Karpas-422 (cell line): ENCODE data around the gene RILPL2. TPM values are rescaled to one million over a fixed set of nuclear protein-coding genes. Genes with fewer than 3 reads are reported as not detected.
A peak's percentile ranks its signal among the peaks of the same experiment; 100 is the strongest.
"Not testable (repeated sequence)": the region's sequence is repeated elsewhere in the genome, so short reads cannot be mapped to it uniquely, and the experiment has no call there.

Experiments used
- DNase-seq: peaks from one replicate; pipeline ENCODE4 v3.0.0-alpha.2; 2015
- H2AFZ ChIP-seq: fragments of 200-600 bp; sonication (generic); 2 replicates; pipeline ENCODE4 v1.6.1; 2014; ENCODE audit warnings: antibody characterized with exemption, low read length, mixed read lengths
- H3K27ac ChIP-seq: fragments of 200-600 bp; sonication (generic); 2 replicates; pipeline ENCODE4 v1.5.1; 2014; ENCODE audit warnings: mild to moderate bottlenecking, low read length, moderate library complexity
- H3K27me3 ChIP-seq: fragments of 200-600 bp; sonication (generic); 2 replicates; pipeline ENCODE4 v1.6.1; 2014; ENCODE audit warnings: low read length, mixed read lengths
- H3K36me3 ChIP-seq: fragments of 200-600 bp; sonication (generic); 2 replicates; pipeline ENCODE4 v1.6.1; 2014; ENCODE audit warnings: low read length, mixed read lengths; ENCODE audit not compliant: insufficient read depth
- H3K4me1 ChIP-seq: fragments of 200-600 bp; sonication (generic); 2 replicates; pipeline ENCODE4 v1.6.1; 2014; ENCODE audit warnings: mild to moderate bottlenecking, low read length, mixed read lengths
- H3K4me2 ChIP-seq: fragments of 200-600 bp; sonication (generic); 2 replicates; pipeline ENCODE4 v1.6.1; 2014; ENCODE audit warnings: low read length, low read depth, mild to moderate bottlenecking; ENCODE audit not compliant: poor library complexity, severe bottlenecking
- H3K4me3 ChIP-seq: fragments of 200-600 bp; sonication (generic); 2 replicates; pipeline ENCODE4 v1.5.1; 2014; ENCODE audit warnings: mild to moderate bottlenecking, antibody characterized with exemption, low read length, mixed read lengths
- H3K79me2 ChIP-seq: fragments of 200-600 bp; sonication (generic); 2 replicates; pipeline ENCODE4 v1.6.1; 2014; ENCODE audit warnings: mild to moderate bottlenecking, low read length, mixed read lengths
- H3K9ac ChIP-seq: fragments of 200-600 bp; sonication (generic); 2 replicates; pipeline ENCODE4 v1.6.0; 2014; ENCODE audit warnings: low read length
- H3K9me2 ChIP-seq: fragments of 200-600 bp; sonication (generic), shearing (Covaris generic); replicated peaks from 2 replicates; pipeline ENCODE4 v1.6.0; 2014; ENCODE audit warnings: mild to moderate bottlenecking, low read length, moderate library complexity; ENCODE audit not compliant: insufficient read depth
- H3K9me3 ChIP-seq: fragments of 300-700, 200-600 bp; sonication (generic); 2 replicates; pipeline ENCODE4 v1.6.1; 2014; ENCODE audit warnings: low read length, mixed read lengths
- H4K20me1 ChIP-seq: fragments of 200-600 bp; sonication (generic); 2 replicates; pipeline ENCODE4 v1.6.1; 2014; ENCODE audit warnings: mild to moderate bottlenecking, antibody characterized with exemption, low read length, low read depth; ENCODE audit not compliant: insufficient read depth
- total RNA-seq: library from RNA; depleted of rRNA; stranded (reverse); fragments of >200 nt; shearing (Covaris generic); gene quantifications from 2 replicates; pipeline ENCODE4 v1.2.3, GENCODE V29; 2014; ENCODE audit warnings: low replicate concordance; rRNA removed

The RILPL2 gene, protein sequence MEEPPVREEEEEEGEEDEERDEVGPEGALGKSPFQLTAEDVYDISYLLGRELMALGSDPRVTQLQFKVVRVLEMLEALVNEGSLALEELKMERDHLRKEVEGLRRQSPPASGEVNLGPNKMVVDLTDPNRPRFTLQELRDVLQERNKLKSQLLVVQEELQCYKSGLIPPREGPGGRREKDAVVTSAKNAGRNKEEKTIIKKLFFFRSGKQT
- total RNA-seq: 1.4 and 3.3 TPM in 2 replicates

GRCh38 chr12:123436017-123436964 is at the start of gene RILPL2:
TSS of gene RILPL2 (minus strand) at chr12:123436684. CDS start at chr12:123436420, 264 bp downstream.
- no peaks in the 10 kb centered on the region for H4K20me1 ChIP-seq
- peaks cover 9% of the 10 kb centered on the region for H3K79me2 ChIP-seq
- H2AFZ ChIP-seq: peak within 1 kb of the TSS; percentile 80
- DNase-seq: peak; percentile 91
- H3K36me3 ChIP-seq: no peaks in the 10 kb centered on the region
- no peaks in the 10 kb centered on the region for H3K9me3 ChIP-seq
- peak within 1 kb of the TSS; percentile 75 for H3K4me2 ChIP-seq
- peaks cover 11% of the 10 kb centered on the region for H3K4me1 ChIP-seq
- H3K4me3 ChIP-seq: peak within 1 kb of the TSS; percentile 72
- peak within 1 kb of the TSS; percentile 69 for H3K9ac ChIP-seq
- H3K9me2 ChIP-seq: no peaks in the 10 kb centered on the region
- no peak within 1 kb of the TSS for H3K27ac ChIP-seq
- no peaks in the 10 kb centered on the region for H3K27me3 ChIP-seq

- no peak overlapping the region for H3K9ac ChIP-seq
Measured at GRCh38 chr12:123485756-123486155, 49.3 kb upstream of the RILPL2 start.

DNA sequence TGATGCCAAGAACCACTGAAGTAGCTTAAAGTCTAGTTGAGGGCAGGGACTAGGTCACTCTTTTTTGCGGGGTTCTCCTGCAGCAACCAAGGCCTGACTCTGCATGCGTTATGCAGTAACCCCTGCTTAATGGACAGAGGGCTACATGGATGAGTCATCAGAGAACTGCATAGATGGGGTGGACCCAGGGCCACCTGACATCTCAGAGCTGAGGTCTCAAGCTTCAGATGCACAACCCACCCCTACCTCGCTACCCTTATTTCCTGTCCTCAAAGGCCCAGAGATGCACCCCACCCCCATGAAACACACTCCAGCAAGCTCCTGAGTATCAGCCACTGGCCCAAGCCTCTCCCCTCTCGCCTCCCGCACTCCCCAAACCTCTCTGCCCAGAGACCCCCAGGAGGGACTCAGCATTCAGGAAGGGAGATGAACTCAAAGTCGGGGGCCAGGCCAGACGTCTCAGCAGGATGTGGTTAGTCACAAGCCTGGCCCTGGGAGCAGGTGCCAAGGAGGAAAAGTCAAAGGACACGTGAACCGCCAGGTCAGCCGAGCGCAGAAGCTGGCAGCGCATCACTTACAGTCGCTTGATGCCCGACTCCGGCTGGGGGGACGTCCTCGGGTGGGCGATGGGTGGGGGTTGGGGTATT is 47.2 kb upstream of the RILPL2 start:
- Histone ChIP-seq H3K27me3 (no peaks in the 10 kb centered on the region), H3K9me3 (no peaks in the 10 kb centered on the region), H4K20me1 (no peaks in the 10 kb centered on the region), H3K27ac (no peak overlapping the region), H3K4me1 (peaks cover 13% of the 10 kb centered on the region), H3K9me2 (no peaks in the 10 kb centered on the region), H3K4me2 (no peak overlapping the region), H3K9ac (no peak overlapping the region), H3K4me3 (no peak overlapping the region), H3K79me2 (no peaks in the 10 kb centered on the region), H2AFZ (no peak overlapping the region), H3K36me3 (no peaks in the 10 kb centered on the region)
- DNase-seq: no peak

More at GRCh38 chr12:123485756-123486155, 49.3 kb upstream of the RILPL2 start:
- Histone ChIP-seq H3K9me2 (no peaks in the 10 kb centered on the region), H3K9me3 (no peaks in the 10 kb centered on the region), H3K4me2 (no peak overlapping the region), H3K4me3 (no peak overlapping the region), H2AFZ (no peak overlapping the region), H3K27me3 (no peaks in the 10 kb centered on the region), H4K20me1 (no peaks in the 10 kb centered on the region), H3K4me1 (peaks cover 7% of the 10 kb centered on the region), H3K79me2 (no peaks in the 10 kb centered on the region), H3K36me3 (no peaks in the 10 kb centered on the region), H3K27ac (no peak overlapping the region)
- DNase-seq: no peak

GRCh38 chr12:123482876-123483275 is 46.4 kb upstream of the RILPL2 start:
- H2AFZ ChIP-seq: no peak overlapping the region
- H3K4me3 ChIP-seq: no peak overlapping the region
- H3K79me2 ChIP-seq: no peaks in the 10 kb centered on the region
- no peak overlapping the region for H3K27ac ChIP-seq
- no peak overlapping the region for H3K4me2 ChIP-seq
- H3K27me3 ChIP-seq: no peaks in the 10 kb centered on the region
- DNase-seq: no peak
- peaks cover 13% of the 10 kb centered on the region for H3K4me1 ChIP-seq
- H3K9me2 ChIP-seq: no peaks in the 10 kb centered on the region
- no peak overlapping the region for H3K9ac ChIP-seq
- no peaks in the 10 kb centered on the region for H3K36me3 ChIP-seq
- H3K9me3 ChIP-seq: no peaks in the 10 kb centered on the region
- H4K20me1 ChIP-seq: no peaks in the 10 kb centered on the region

DNA sequence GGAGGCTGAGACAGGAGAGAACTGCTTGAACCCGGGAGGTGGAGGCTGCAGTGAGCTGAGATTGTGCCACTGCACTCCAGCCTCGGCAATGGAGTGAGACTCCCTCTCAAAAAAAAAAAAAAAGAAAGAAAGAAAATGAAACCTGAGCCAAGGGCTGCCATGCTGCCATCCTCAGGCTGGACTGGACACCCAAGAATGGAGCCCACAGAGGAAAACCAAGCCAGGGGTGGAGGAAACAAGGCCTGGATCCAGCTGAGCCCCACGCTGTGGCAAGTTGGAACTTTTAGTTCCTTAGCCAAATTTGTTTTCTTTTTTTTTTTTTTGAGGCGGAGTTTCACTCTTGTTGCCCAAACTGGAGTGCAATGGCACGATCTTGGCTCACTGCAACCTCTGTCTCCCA is 44.8 kb upstream of the RILPL2 start:
- H4K20me1 ChIP-seq, H3K36me3 ChIP-seq, H3K9me2 ChIP-seq, H3K27me3 ChIP-seq, H3K9me3 ChIP-seq, H3K79me2 ChIP-seq: not testable (repeated sequence)
- H3K4me1 ChIP-seq: peaks cover 13% of the 10 kb centered on the region
- H2AFZ ChIP-seq: peak overlapping the region; percentile 69
- H3K4me3 ChIP-seq: peak overlapping the region; percentile 72
- H3K4me2 ChIP-seq: peak overlapping the region; percentile 86
- DNase-seq: peak; percentile 57
- H3K27ac ChIP-seq: peak overlapping the region; percentile 39; the same call in 1 of the 2 replicates
- H3K9ac ChIP-seq: peak overlapping the region; percentile 54

- no peak overlapping the region for H2AFZ ChIP-seq
- no peaks in the 10 kb centered on the region for H4K20me1 ChIP-seq
- H3K4me1 ChIP-seq: peaks cover 13% of the 10 kb centered on the region
- no peaks in the 10 kb centered on the region for H3K9me2 ChIP-seq
- no peaks in the 10 kb centered on the region for H3K79me2 ChIP-seq
- DNase-seq: no peak
- no peaks in the 10 kb centered on the region for H3K9me3 ChIP-seq
- H3K27me3 ChIP-seq: no peaks in the 10 kb centered on the region
- H3K27ac ChIP-seq: no peak overlapping the region
- H3K4me3 ChIP-seq: no peak overlapping the region
- H3K36me3 ChIP-seq: no peaks in the 10 kb centered on the region
- no peak overlapping the region for H3K4me2 ChIP-seq
- no peak overlapping the region for H3K9ac ChIP-seq
Measured at GRCh38 chr12:123479442-123480180, 43.1 kb upstream of the RILPL2 start.

- Histone ChIP-seq H3K4me3 (no peak overlapping the region), H3K9me3 (no peaks in the 10 kb centered on the region), H4K20me1 (no peaks in the 10 kb centered on the region), H3K9me2 (no peaks in the 10 kb centered on the region), H3K27ac (no peak overlapping the region), H3K9ac (no peak overlapping the region), H3K27me3 (no peaks in the 10 kb centered on the region), H3K4me2 (no peak overlapping the region), H2AFZ (no peak overlapping the region), H3K79me2 (no peaks in the 10 kb centered on the region), H3K4me1 (peaks cover 13% of the 10 kb centered on the region), H3K36me3 (no peaks in the 10 kb centered on the region)
- DNase-seq: no peak
Measured at GRCh38 chr12:123478762-123479161, 42.3 kb upstream of the RILPL2 start.
